A549 (cell line): ENCODE results near the gene RRP12. TPM values are rescaled to one million over a fixed set of nuclear protein-coding genes. Genes with fewer than 3 reads are reported as not detected.
A peak's percentile ranks its signal among the peaks of the same experiment; 100 is the strongest.

Source experiments
- ATAC-seq, 2 experiments: fragments of 200-7000 bp in 1 of 2; fragments of >200 bp in 1 of 2; cut with Nextera tagmentation in 1 of 2; cut with Tn5 transposase in 1 of 2; 3 replicates each; pipeline versions ENCODE4 v1.8.0 to v1.9.1; 2018 to 2020; ENCODE audit warnings: mild to moderate bottlenecking in 1 of 2, moderate library complexity in 1 of 2
- CTCF ChIA-PET: fragments of 300-600 bp; sonication (Branson Sonifier 250); formaldehyde crosslinking; extraction: SDS; loops from one replicate; lab custom pipeline; 2021; ENCODE audit warnings: antibody characterized with exemption, inconsistent platforms; lab: Yijun Ruan, JAX
- POLR2A ChIA-PET: fragments of 350-600 bp; formaldehyde crosslinking; extraction: SDS; loops from one replicate; lab custom pipeline; 2021; ENCODE audit warnings: antibody characterized with exemption, inconsistent platforms; lab: Yijun Ruan, JAX
- DNase-seq, 2 experiments: peaks; one replicate each; pipeline versions ENCODE4 v3.0.0 to v3.0.0-alpha.2; 2011 to 2016; ENCODE audit warnings: low read depth in 1 of 2, low spot score in 1 of 2
- FAIRE-seq: peaks from 2 replicates; lab custom pipeline; 2011; peaks lifted over from hg19 to GRCh38; lab: Jason Lieb, UNC
- H3K27ac ChIP-seq, 2 experiments: fragments of >200 bp; sonication (Bioruptor Twin); formaldehyde crosslinking; 3 replicates each; pipeline ENCODE4 v1.5.1; 2016 to 2017
- H3K4me1 ChIP-seq: fragments of >200 bp; sonication (Bioruptor Twin); formaldehyde crosslinking; 3 replicates; pipeline ENCODE4 v1.6.1; 2016
- H3K4me2 ChIP-seq: fragments of >200 bp; sonication (Bioruptor Twin); formaldehyde crosslinking; 3 replicates; pipeline ENCODE4 v1.6.1; 2016
- H3K4me3 ChIP-seq: fragments of >200 bp; sonication (Bioruptor Twin); formaldehyde crosslinking; 3 replicates; pipeline ENCODE4 v1.5.1; 2016
- H3K9me3 ChIP-seq: fragments of >200 bp; sonication (Bioruptor Twin); formaldehyde crosslinking; 3 replicates; pipeline ENCODE4 v1.6.1; 2016
- CHD2 ChIP-seq: fragments of 150-350 bp; IDR thresholded peaks from 2 replicates; pipeline ENCODE4 v1.6.1; 2014; ENCODE audit warnings: low read length; ENCODE audit not compliant: partially characterized antibody
- CHD4 ChIP-seq: fragments of 200-600 bp; sonication (generic); IDR thresholded peaks from 2 replicates; pipeline ENCODE4 v1.6.1; 2016; ENCODE audit warnings: antibody characterized with exemption, mild to moderate bottlenecking, borderline replicate concordance
- EHF ChIP-seq: fragments of 250-450 bp; sonication (Bioruptor Pico); IDR thresholded peaks from 2 replicates; pipeline ENCODE4 v1.5.0; 2020; ENCODE audit warnings: mild to moderate bottlenecking
- KDM1A ChIP-seq: fragments of 200-600 bp; sonication (generic); IDR thresholded peaks from 2 replicates; pipeline ENCODE4 v1.6.1; 2016; ENCODE audit warnings: low read depth, mild to moderate bottlenecking
- KDM5A ChIP-seq: fragments of 200-600 bp; sonication (generic); IDR thresholded peaks from 2 replicates; pipeline ENCODE4 v1.6.1; 2016; ENCODE audit warnings: antibody characterized with exemption, mild to moderate bottlenecking
- MYC ChIP-seq: IDR thresholded peaks from 2 replicates; pipeline ENCODE4 v1.6.1; 2012; ENCODE audit warnings: mild to moderate bottlenecking, inconsistent platforms, low read length, improper control_type of control experiment, borderline replicate concordance
- NR3C1 ChIP-seq: fragments of >200 bp; sonication (Bioruptor Twin); formaldehyde crosslinking; IDR thresholded peaks from 3 replicates; pipeline ENCODE4 v1.6.1; 2017
- PHF8 ChIP-seq: fragments of 200-600 bp; sonication (generic); IDR thresholded peaks from 2 replicates; pipeline ENCODE4 v1.6.1; 2016; ENCODE audit warnings: low read depth, mild to moderate bottlenecking, antibody characterized with exemption, moderate library complexity, borderline replicate concordance
- POLR2AphosphoS2 ChIP-seq: conservative IDR thresholded peaks from 2 replicates; pipeline ENCODE4 v1.6.1; 2012; ENCODE audit warnings: low read length, improper control_type of control experiment, inconsistent platforms
- RARB ChIP-seq: fragments of 250-450 bp; sonication (Bioruptor Pico); IDR thresholded peaks from 2 replicates; pipeline ENCODE4 v1.8.0; 2021; ENCODE audit warnings: mild to moderate bottlenecking, moderate library complexity
- SREBF2 ChIP-seq: fragments of 450-650 bp; IDR thresholded peaks from 2 replicates; pipeline ENCODE4 v1.6.1; 2014; ENCODE audit warnings: mild to moderate bottlenecking, moderate library complexity
- ZC3H11A ChIP-seq: fragments of 450-650 bp; IDR thresholded peaks from 2 replicates; pipeline ENCODE4 v1.6.1; 2014; ENCODE audit warnings: antibody characterized with exemption, mild to moderate bottlenecking
- WGBS: methylation state at CpG from one replicate; pipeline ENCODE4 v1.1.6; 2017; ENCODE audit errors: missing lambda C conversion rate; 5-methylcytosine and 5-hydroxymethylcytosine counted together
- polyA plus RNA-seq, 4 experiments: library from polyadenylated mRNA; depleted of rRNA in 3 of 4; stranded (reverse); fragments of >200 nt; fragmentation: RNase III in 1 of 4; extraction: RNeasy Plus Mini Kit Qiagen cat#74134 plus additional on column Dnase treatment in 1 of 4; gene quantifications; 2 replicates in 3 of 4; 3 replicates in 1 of 4; pipeline ENCODE4 v1.2.3, GENCODE V29; 2011 to 2017
- TF ChIP-seq, protein P1 (sequence below): IDR thresholded peaks from 2 replicates; pipeline ENCODE4 v1.6.1; 2012
- TF ChIP-seq, protein P2 (sequence below): IDR thresholded peaks from 2 replicates; pipeline ENCODE4 v1.6.1; 2012; ENCODE audit warnings: low read depth, borderline replicate concordance
- TF ChIP-seq, protein P3 (sequence below): fragments of 200-600 bp; sonication (generic); IDR thresholded peaks from 2 replicates; pipeline ENCODE4 v1.6.1; 2016; ENCODE audit warnings: antibody characterized with exemption, mild to moderate bottlenecking, moderate library complexity
- TF ChIP-seq, protein P4 (sequence below): fragments of 150-350 bp; IDR thresholded peaks from 2 replicates; pipeline ENCODE4 v1.6.1; 2014; ENCODE audit warnings: low read depth, mild to moderate bottlenecking, low read length
- TF ChIP-seq, protein P5 (sequence below): fragments of >200 bp; sonication (Bioruptor Twin); formaldehyde crosslinking; IDR thresholded peaks from 3 replicates; pipeline ENCODE4 v1.6.1; 2016
- TF ChIP-seq, protein P6 (sequence below): fragments of 450-650 bp; IDR thresholded peaks from 2 replicates; pipeline ENCODE4 v1.6.1; 2014; ENCODE audit warnings: antibody characterized with exemption
- TF ChIP-seq, protein P7 (sequence below): fragments of 250-450 bp; sonication (Bioruptor Pico); IDR thresholded peaks from 2 replicates; pipeline ENCODE4 v1.5.0; 2020; ENCODE audit warnings: low read depth, mild to moderate bottlenecking, moderate library complexity

Gene RRP12
- polyA plus RNA-seq, 2 of the 4 experiments (the other 2 are of a cell fraction): 37.9 to 40.8 TPM

DNA sequence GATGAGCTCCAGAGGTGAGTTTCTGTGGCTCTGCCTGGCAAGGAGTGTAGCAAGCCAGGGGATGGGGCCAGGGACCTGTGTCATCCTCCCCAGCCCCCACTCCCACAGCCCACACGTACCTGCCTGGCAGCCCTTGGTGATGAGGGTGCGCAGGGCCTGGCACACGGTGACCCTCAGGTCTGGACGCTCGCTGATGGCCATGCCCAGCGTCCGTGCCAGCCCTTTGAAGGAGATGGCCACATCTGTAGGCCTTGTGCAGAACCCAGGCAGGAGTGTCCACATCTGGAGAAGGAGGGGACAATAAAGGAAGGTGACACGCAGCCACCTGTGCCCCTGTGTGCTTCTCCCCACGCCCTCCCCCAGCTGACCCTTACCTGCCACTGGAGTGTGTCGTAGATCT is 27.7 kb downstream of the RRP12 start:
- H3K4me3 ChIP-seq: no peak overlapping the region
- POLR2A ChIA-PET: no interaction called here
- no peak overlapping the region for H3K4me2 ChIP-seq
- WGBS: 93% methylated on average over 9 of the region's 10 CpGs
- TF ChIP-seq, protein P1, sequence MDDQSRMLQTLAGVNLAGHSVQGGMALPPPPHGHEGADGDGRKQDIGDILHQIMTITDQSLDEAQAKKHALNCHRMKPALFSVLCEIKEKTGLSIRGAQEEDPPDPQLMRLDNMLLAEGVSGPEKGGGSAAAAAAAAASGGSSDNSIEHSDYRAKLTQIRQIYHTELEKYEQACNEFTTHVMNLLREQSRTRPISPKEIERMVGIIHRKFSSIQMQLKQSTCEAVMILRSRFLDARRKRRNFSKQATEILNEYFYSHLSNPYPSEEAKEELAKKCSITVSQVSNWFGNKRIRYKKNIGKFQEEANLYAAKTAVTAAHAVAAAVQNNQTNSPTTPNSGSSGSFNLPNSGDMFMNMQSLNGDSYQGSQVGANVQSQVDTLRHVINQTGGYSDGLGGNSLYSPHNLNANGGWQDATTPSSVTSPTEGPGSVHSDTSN: no peak
- TF ChIP-seq ZC3H11A: no peak
- TF ChIP-seq CHD4: no peak
- no peak for TF ChIP-seq KDM1A
- TF ChIP-seq, protein P2, sequence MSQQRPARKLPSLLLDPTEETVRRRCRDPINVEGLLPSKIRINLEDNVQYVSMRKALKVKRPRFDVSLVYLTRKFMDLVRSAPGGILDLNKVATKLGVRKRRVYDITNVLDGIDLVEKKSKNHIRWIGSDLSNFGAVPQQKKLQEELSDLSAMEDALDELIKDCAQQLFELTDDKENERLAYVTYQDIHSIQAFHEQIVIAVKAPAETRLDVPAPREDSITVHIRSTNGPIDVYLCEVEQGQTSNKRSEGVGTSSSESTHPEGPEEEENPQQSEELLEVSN: no peak
- no peak for TF ChIP-seq MYC
- TF ChIP-seq, protein P3, sequence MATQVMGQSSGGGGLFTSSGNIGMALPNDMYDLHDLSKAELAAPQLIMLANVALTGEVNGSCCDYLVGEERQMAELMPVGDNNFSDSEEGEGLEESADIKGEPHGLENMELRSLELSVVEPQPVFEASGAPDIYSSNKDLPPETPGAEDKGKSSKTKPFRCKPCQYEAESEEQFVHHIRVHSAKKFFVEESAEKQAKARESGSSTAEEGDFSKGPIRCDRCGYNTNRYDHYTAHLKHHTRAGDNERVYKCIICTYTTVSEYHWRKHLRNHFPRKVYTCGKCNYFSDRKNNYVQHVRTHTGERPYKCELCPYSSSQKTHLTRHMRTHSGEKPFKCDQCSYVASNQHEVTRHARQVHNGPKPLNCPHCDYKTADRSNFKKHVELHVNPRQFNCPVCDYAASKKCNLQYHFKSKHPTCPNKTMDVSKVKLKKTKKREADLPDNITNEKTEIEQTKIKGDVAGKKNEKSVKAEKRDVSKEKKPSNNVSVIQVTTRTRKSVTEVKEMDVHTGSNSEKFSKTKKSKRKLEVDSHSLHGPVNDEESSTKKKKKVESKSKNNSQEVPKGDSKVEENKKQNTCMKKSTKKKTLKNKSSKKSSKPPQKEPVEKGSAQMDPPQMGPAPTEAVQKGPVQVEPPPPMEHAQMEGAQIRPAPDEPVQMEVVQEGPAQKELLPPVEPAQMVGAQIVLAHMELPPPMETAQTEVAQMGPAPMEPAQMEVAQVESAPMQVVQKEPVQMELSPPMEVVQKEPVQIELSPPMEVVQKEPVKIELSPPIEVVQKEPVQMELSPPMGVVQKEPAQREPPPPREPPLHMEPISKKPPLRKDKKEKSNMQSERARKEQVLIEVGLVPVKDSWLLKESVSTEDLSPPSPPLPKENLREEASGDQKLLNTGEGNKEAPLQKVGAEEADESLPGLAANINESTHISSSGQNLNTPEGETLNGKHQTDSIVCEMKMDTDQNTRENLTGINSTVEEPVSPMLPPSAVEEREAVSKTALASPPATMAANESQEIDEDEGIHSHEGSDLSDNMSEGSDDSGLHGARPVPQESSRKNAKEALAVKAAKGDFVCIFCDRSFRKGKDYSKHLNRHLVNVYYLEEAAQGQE: no peak
- TF ChIP-seq, protein P4, sequence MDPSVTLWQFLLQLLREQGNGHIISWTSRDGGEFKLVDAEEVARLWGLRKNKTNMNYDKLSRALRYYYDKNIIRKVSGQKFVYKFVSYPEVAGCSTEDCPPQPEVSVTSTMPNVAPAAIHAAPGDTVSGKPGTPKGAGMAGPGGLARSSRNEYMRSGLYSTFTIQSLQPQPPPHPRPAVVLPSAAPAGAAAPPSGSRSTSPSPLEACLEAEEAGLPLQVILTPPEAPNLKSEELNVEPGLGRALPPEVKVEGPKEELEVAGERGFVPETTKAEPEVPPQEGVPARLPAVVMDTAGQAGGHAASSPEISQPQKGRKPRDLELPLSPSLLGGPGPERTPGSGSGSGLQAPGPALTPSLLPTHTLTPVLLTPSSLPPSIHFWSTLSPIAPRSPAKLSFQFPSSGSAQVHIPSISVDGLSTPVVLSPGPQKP: no peak
- TF ChIP-seq RARB (CRISPR knock-in tag): no peak
- no peak for TF ChIP-seq SREBF2
- TF ChIP-seq KDM5A: no peak
- no peak for TF ChIP-seq POLR2AphosphoS2
- TF ChIP-seq, protein P5, sequence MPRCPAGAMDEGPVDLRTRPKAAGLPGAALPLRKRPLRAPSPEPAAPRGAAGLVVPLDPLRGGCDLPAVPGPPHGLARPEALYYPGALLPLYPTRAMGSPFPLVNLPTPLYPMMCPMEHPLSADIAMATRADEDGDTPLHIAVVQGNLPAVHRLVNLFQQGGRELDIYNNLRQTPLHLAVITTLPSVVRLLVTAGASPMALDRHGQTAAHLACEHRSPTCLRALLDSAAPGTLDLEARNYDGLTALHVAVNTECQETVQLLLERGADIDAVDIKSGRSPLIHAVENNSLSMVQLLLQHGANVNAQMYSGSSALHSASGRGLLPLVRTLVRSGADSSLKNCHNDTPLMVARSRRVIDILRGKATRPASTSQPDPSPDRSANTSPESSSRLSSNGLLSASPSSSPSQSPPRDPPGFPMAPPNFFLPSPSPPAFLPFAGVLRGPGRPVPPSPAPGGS: no peak
- TF ChIP-seq, protein P6, sequence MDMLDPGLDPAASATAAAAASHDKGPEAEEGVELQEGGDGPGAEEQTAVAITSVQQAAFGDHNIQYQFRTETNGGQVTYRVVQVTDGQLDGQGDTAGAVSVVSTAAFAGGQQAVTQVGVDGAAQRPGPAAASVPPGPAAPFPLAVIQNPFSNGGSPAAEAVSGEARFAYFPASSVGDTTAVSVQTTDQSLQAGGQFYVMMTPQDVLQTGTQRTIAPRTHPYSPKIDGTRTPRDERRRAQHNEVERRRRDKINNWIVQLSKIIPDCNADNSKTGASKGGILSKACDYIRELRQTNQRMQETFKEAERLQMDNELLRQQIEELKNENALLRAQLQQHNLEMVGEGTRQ: no peak
- TF ChIP-seq NR3C1: no peak
- TF ChIP-seq EHF: no peak
- ATAC-seq (no peak), DNase-seq (no peak), FAIRE-seq (no peak)
- CTCF ChIA-PET: interaction anchor here (1.1 to 2.0 kb wide), 2 partner anchors 11 to 90 kb away, joined by 3 to 6 read pairs; no protein-coding TSS in a partner anchor
- H3K4me1 ChIP-seq: no peaks in the 10 kb centered on the region
- H3K9me3 ChIP-seq: no peaks in the 10 kb centered on the region
- no peak overlapping the region for H3K27ac ChIP-seq

DNA sequence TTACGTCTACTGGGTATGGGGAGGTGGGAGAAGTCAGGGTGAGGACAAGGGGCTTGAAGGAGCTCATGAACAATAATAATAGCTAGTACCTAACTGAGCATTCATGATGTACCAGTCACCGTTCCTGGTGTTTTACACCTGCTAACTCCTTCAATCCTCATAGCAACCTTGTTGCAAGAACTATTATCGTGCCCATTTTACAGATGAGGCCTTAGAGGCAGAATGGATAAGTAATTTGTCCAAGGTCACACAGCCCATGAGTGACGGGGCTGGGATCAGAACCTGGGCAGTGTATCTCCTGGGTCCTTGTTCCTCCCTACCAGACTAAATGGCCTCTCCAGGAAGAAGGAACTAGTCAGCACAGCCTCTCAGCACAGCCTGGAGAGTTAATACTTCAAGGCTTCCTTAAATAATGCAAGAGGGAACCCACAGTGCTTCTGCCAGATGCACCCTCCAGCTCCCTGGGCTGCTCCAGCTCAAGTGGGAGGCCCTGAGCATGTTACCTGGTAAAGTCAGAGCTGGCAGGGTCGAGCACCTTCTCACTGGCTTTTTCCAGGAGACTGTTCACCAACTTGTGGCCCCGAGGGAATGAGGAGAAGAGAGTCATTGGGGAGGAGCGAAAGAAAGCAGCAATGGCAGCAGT is 28.8 kb downstream of the RRP12 start:
- ChIA-PET POLR2A (no interaction called here), CTCF (interaction anchor here (0.6 to 2.0 kb wide), 6 partner anchors 12 to 330 kb away, joined by 3 to 9 read pairs (median 3); no protein-coding TSS in a partner anchor)
- 94% methylated on average over 7 of the region's 7 CpGs for WGBS

More for the DNA sequence above, 28.8 kb downstream of the RRP12 start:
- FAIRE-seq: no peak
- H3K27ac ChIP-seq: no peak overlapping the region
- TF ChIP-seq, protein P7, sequence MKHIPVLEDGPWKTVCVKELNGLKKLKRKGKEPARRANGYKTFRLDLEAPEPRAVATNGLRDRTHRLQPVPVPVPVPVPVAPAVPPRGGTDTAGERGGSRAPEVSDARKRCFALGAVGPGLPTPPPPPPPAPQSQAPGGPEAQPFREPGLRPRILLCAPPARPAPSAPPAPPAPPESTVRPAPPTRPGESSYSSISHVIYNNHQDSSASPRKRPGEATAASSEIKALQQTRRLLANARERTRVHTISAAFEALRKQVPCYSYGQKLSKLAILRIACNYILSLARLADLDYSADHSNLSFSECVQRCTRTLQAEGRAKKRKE (CRISPR knock-in tag): no peak
- TF ChIP-seq CHD2 (no peak), MYC (no peak), PHF8 (no peak), KDM1A (peak; percentile 75; the same call in 1 of the 2 replicates)
- TF ChIP-seq, all 56 proteins: peak for 1
- Histone ChIP-seq H3K4me1 (no peaks in the 10 kb centered on the region), H3K4me3 (no peak overlapping the region), H3K4me2 (no peak overlapping the region), H3K9me3 (no peaks in the 10 kb centered on the region)
- no peak for DNase-seq
- no peak for ATAC-seq
